ENCODE measurements around the gene MYO5A. TPM values are rescaled to one million over a fixed set of nuclear protein-coding genes. Genes with fewer than 3 reads are reported as not detected.
A peak's percentile ranks its signal among the peaks of the same experiment; 100 is the strongest.

Gene MYO5A
- total and polyA plus RNA-seq, 2 donors (not counting 3 experiments of a cell fraction or from before 2014, with no cell fraction given) = 31.9 to 91.9 TPM

DNA sequence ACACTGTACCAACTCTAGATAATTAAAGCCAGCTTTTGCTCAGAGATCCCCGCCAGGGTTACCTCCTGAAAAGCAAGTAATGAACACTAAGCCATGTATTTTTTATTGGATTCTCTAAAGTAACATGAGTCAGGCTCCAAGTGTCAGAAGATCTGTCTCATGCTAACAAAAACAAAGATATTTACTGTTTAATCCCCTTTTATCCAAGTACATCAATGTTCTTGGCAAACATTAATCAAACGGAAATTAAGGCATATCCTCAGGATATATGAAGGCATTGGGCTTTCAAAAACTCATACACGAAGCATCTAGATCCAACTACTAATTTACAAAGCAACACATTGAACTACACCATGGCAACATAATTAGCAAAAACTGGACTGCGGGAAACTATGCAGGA is 37.2 kb downstream of the MYO5A start:
- Histone ChIP-seq H4K20me1 (replicated peaks; ENCODE audit: control insufficient read depth, extremely low read depth, insufficient read depth, low read length) (no peaks in the 10 kb centered on the region), H3K36me3 (ENCODE audit: control insufficient read depth in 2 of 2, extremely low read depth in 1 of 2, insufficient read depth in 2 of 2, low read length in 2 of 2) (no peaks in the 10 kb centered on the region), H3K9me1 (replicated peaks; ENCODE audit: control insufficient read depth, extremely low read depth, insufficient read depth, low read length) (no peaks in the 10 kb centered on the region), H3K9ac (replicated peaks; ENCODE audit: extremely low read depth, insufficient read depth, low read length) (peak overlapping the region; percentile 81), H2AFZ (ENCODE audit: low read depth, low read length) (no peak overlapping the region), H3K4me1 (ENCODE audit: control insufficient read depth, extremely low read depth, insufficient read depth, low read length) (peaks cover 75% of the 10 kb centered on the region), H3K4me3 (replicated peaks in 1 of 3; ENCODE audit: insufficient read depth in 1 of 3, low read depth in 1 of 3, low read length in 3 of 3) (peak overlapping the region in 1 of 3 experiments; percentile 40), H3K27me3 (ENCODE audit: control insufficient read depth in 2 of 2, insufficient read depth in 2 of 2, low read length in 2 of 2) (no peaks in the 10 kb centered on the region), H3K9me3 (replicated peaks; ENCODE audit: control insufficient read depth, insufficient read depth, low read length) (no peaks in the 10 kb centered on the region), H3K4me2 (ENCODE audit: insufficient read depth, low read length) (peak overlapping the region; percentile 91), H3K27ac (ENCODE audit: insufficient read depth, low read depth, low read length) (peak overlapping the region; percentile 97), H3K79me2 (ENCODE audit: control insufficient read depth, insufficient read depth, low read length) (peaks cover 84% of the 10 kb centered on the region)
- ChIA-PET POLR2A (no interaction called here), CTCF (interaction anchor here (0.9 to 1.1 kb wide), 2 partner anchors 20 to 37 kb away, joined by 3 read pairs; partner anchors contain the start of gene MYO5A)
- BruUV-seq (replicated peaks) = no TSS peak
- DNase-seq (ENCODE audit: low read depth, low spot score) = peak; percentile 95
- TF ChIP-seq POLR2AphosphoS5 (IDR thresholded peaks at IDR 0.05; ENCODE audit: insufficient read depth, low read depth, low read length) = peak; percentile 50
- no peak for TF ChIP-seq CTCF (IDR thresholded peaks at IDR 0.05; ENCODE audit: extremely low read depth in 1 of 2, insufficient read depth in 1 of 2, low read depth in 1 of 2, low read length in 2 of 2)
- no peak for TF ChIP-seq EZH2 (IDR thresholded peaks at IDR 0.05; ENCODE audit: borderline replicate concordance, low read depth, low read length, severe bottlenecking)
- peak; percentile 78 for TF ChIP-seq FOS (IDR thresholded peaks at IDR 0.05; ENCODE audit: borderline replicate concordance, insufficient read depth, low read length)
- TF ChIP-seq GATA2 (IDR thresholded peaks at IDR 0.05; ENCODE audit: insufficient read depth, insufficient read length, low read depth, low read length) = peak; percentile 82
- no peak for TF ChIP-seq MAX (IDR thresholded peaks at IDR 0.05; ENCODE audit: insufficient read depth, insufficient read length)
- peak; percentile 91 for TF ChIP-seq JUN (IDR thresholded peaks at IDR 0.05; ENCODE audit: borderline replicate concordance, insufficient read depth, insufficient read length, low read depth)
- TF ChIP-seq POLR2A (IDR thresholded peaks at IDR 0.05; ENCODE audit: low read depth, low read length) = no peak
- TF ChIP-seq MYC (IDR thresholded peaks at IDR 0.05; ENCODE audit: low read depth, low read length) = no peak
- dilution Hi-C loops (cut with MboI; ENCODE audit: extremely low pct_ligation_motif_present, low sequenced_read_pairs) = no loop called here
- FAIRE-seq = peak; percentile 79
- intact Hi-C loops (cut with micrococcal nuclease) = loop anchor here (1.0 to 10.0 kb wide), 5 partner anchors 8 to 614 kb away; no protein-coding TSS in a partner anchor

All from endothelial cell of umbilical vein (primary cell).